ENCODE data around the gene MGAM2. TPM values are rescaled to one million over a fixed set of nuclear protein-coding genes. Genes with fewer than 3 reads are reported as not detected.
"Not testable (repeated sequence)": the region's sequence is repeated elsewhere in the genome, so short reads cannot be mapped to it uniquely, and the experiment has no call there.

Gene MGAM2
- total RNA-seq = not detected

GRCh38 chr7:142111499-142111898 lies at the start of gene MGAM2:
MGAM2 (plus strand) TSS chr7:142111718; CDS start chr7:142116874, 5,156 bp downstream.
- no peaks in the 10 kb centered on the region for H3K9me3 Mint-ChIP-seq
- H3K27me3 Mint-ChIP-seq = peaks cover 5% of the 10 kb centered on the region
- intact Hi-C loops (cut with micrococcal nuclease) = no loop called here
- H3K4me3 Mint-ChIP-seq = no peak within 1 kb of the TSS
- DNase-seq = no peak
- no peaks in the 10 kb centered on the region for H3K36me3 Mint-ChIP-seq
- ChIA-PET POLR2A (no interaction called here), CTCF (no interaction called here)
- H3K27ac Mint-ChIP-seq = no peak within 1 kb of the TSS
- no peaks in the 10 kb centered on the region for H3K4me1 Mint-ChIP-seq (ENCODE audit: low read depth)

DNA sequence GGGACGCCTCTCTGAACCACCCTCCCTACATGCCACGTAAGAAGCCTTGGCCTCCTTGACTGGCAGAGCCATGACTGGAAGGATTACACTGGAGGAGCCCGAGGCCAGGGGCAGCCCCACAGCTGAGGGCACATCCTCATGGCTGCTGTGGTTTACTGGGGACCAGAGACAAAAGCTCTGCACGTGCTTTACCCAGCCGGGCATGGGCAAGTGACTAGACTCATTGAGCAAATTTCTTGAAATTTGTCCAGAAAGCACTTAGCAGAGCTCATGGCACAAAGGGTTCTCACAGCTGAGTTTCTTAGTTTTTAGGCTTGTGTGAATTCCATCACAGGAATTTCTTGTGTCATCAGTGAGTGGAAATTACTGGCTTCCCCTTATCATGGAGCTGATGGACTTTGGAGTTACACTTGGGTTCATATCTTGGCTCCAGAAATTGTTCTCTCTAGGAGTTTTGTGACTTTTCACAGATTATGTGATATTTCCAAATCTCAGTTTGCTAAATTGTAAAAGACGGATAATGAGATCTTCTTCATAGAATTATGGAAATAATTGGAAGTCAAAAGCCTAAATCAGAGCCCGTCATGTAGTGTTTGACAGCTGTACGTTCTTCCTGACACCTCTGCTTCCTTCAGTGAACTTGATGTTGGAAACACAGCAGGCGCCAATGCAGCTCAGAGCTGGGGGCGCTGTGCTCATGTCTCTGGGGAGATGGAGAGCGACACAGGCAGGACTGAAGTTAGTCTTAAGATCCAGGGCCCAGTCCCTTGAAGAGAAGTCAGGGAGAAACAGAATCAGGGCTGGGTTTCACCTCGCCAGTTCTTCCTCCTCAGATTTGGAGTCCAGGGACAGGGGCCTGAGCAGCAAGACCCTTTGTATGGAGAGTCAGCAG lies 47.7 kb upstream of the MGAM2 start:
- DNase-seq = no peak
- CTCF ChIA-PET = no interaction called here
- POLR2A ChIA-PET = no interaction called here
- H3K27me3 Mint-ChIP-seq = peaks cover 3% of the 10 kb centered on the region
- H3K36me3 Mint-ChIP-seq = no peaks in the 10 kb centered on the region
- H3K9me3 Mint-ChIP-seq = no peaks in the 10 kb centered on the region
- H3K27ac Mint-ChIP-seq = no peak overlapping the region
- H3K4me3 Mint-ChIP-seq = no peak overlapping the region
- no peaks in the 10 kb centered on the region for H3K4me1 Mint-ChIP-seq (ENCODE audit: low read depth)
- intact Hi-C loops (cut with micrococcal nuclease) = no loop called here

- H3K4me1 Mint-ChIP-seq (ENCODE audit: low read depth) = no peaks in the 10 kb centered on the region
- H3K9me3 Mint-ChIP-seq = no peaks in the 10 kb centered on the region
- intact Hi-C loops (cut with micrococcal nuclease) = no loop called here
- no peak for DNase-seq
- ChIA-PET POLR2A (no interaction called here), CTCF (no interaction called here)
- no peaks in the 10 kb centered on the region for H3K36me3 Mint-ChIP-seq
- H3K27me3 Mint-ChIP-seq = no peaks in the 10 kb centered on the region
- no peak overlapping the region for H3K27ac Mint-ChIP-seq
- H3K4me3 Mint-ChIP-seq = no peak overlapping the region
Measured at GRCh38 chr7:142066536-142066935, 45.0 kb upstream of the MGAM2 start.

DNA sequence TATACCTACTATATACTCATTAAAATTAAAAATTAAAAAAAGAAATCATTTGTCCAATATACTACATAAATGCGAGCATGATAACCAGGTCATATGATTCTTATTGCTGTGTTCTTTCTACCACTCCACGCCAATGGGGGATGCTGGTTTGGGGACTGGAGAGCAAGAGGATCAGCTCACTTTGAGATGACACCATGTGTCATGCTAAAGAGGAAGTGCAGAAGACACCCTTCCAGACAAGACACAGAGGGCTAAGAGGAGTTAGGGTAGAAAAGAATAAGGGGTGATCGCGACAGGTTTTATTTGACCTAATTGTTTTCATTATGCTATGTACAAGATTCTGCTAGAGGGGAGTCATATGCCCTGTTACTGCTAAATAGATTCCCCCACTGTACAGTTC lies 33.8 kb upstream of the MGAM2 start:
- Mint-ChIP-seq H3K27ac (no peak overlapping the region), H3K4me3 (no peak overlapping the region), H3K4me1 (ENCODE audit: low read depth) (no peaks in the 10 kb centered on the region), H3K27me3 (peaks cover 5% of the 10 kb centered on the region), H3K36me3 (no peaks in the 10 kb centered on the region), H3K9me3 (no peaks in the 10 kb centered on the region)
- POLR2A ChIA-PET = no interaction called here
- intact Hi-C loops (cut with micrococcal nuclease) = no loop called here
- CTCF ChIA-PET = no interaction called here
- no peak for DNase-seq

DNA sequence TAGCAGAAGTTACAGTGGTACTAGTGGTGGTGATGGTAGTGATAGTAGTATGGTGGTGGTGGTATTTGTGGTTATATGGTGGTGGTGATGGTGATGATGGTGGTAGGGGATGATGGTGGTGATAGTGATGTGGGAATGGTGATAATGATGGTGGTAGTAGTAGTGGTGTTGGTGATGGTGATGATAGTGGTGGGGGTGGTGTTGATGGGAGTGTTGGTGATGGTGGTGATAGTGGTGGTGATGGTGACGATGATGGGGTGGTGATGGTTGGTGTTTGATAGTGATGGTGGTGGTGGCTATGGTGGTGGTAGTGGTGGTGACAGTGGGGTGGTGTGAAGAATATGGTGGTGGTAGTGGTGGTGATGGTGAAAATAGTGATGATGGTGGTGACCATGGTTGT lies 27.9 kb upstream of the MGAM2 start:
- CTCF ChIA-PET = no interaction called here
- Mint-ChIP-seq H3K4me3 (no peak overlapping the region), H3K9me3 (no peaks in the 10 kb centered on the region), H3K27ac (no peak overlapping the region), H3K27me3 (peaks cover 2% of the 10 kb centered on the region), H3K4me1 (ENCODE audit: low read depth) (no peaks in the 10 kb centered on the region), H3K36me3 (no peaks in the 10 kb centered on the region)
- POLR2A ChIA-PET = no interaction called here
- intact Hi-C loops (cut with micrococcal nuclease) = no loop called here
- DNase-seq = no peak

GRCh38 chr7:142085428-142085827 lies 26.1 kb upstream of the MGAM2 start:
- H3K36me3 Mint-ChIP-seq = no peaks in the 10 kb centered on the region
- H3K27me3 Mint-ChIP-seq = peaks cover 2% of the 10 kb centered on the region
- ChIA-PET POLR2A (no interaction called here), CTCF (no interaction called here)
- no peaks in the 10 kb centered on the region for H3K9me3 Mint-ChIP-seq
- no peak overlapping the region for H3K4me3 Mint-ChIP-seq
- DNase-seq = no peak
- no peak overlapping the region for H3K27ac Mint-ChIP-seq
- no peaks in the 10 kb centered on the region for H3K4me1 Mint-ChIP-seq (ENCODE audit: low read depth)
- intact Hi-C loops (cut with micrococcal nuclease) = no loop called here

GRCh38 chr7:142088022-142088714 lies 23.4 kb upstream of the MGAM2 start:
- Mint-ChIP-seq H3K36me3 (no peaks in the 10 kb centered on the region), H3K4me3 (no peak overlapping the region), H3K4me1 (ENCODE audit: low read depth) (no peaks in the 10 kb centered on the region), H3K27me3 (peaks cover 2% of the 10 kb centered on the region), H3K27ac (no peak overlapping the region), H3K9me3 (no peaks in the 10 kb centered on the region)
- POLR2A ChIA-PET = no interaction called here
- intact Hi-C loops (cut with micrococcal nuclease) = no loop called here
- no peak for DNase-seq
- CTCF ChIA-PET = no interaction called here

- DNase-seq = no peak
- Mint-ChIP-seq H3K27me3 (peaks cover 2% of the 10 kb centered on the region), H3K36me3 (no peaks in the 10 kb centered on the region), H3K9me3 (no peaks in the 10 kb centered on the region), H3K27ac (no peak overlapping the region), H3K4me3 (no peak overlapping the region), H3K4me1 (ENCODE audit: low read depth) (no peaks in the 10 kb centered on the region)
- ChIA-PET CTCF (no interaction called here), POLR2A (no interaction called here)
- intact Hi-C loops (cut with micrococcal nuclease) = no loop called here
Measured at GRCh38 chr7:142089035-142089434, 22.5 kb upstream of the MGAM2 start.

GRCh38 chr7:142091961-142092360 lies 19.6 kb upstream of the MGAM2 start:
- Mint-ChIP-seq H3K36me3 (no peaks in the 10 kb centered on the region), H3K27ac (no peak overlapping the region)
- DNase-seq = no peak

GRCh38 chr7:142094861-142095260 lies 16.7 kb upstream of the MGAM2 start:
- no peak overlapping the region for H3K27ac Mint-ChIP-seq
- no peak overlapping the region for H3K4me3 Mint-ChIP-seq
- intact Hi-C loops (cut with micrococcal nuclease) = no loop called here
- no peaks in the 10 kb centered on the region for H3K27me3 Mint-ChIP-seq
- no peaks in the 10 kb centered on the region for H3K36me3 Mint-ChIP-seq
- H3K4me1 Mint-ChIP-seq (ENCODE audit: low read depth) = no peaks in the 10 kb centered on the region
- CTCF ChIA-PET = no interaction called here
- H3K9me3 Mint-ChIP-seq = no peaks in the 10 kb centered on the region
- POLR2A ChIA-PET = no interaction called here
- no peak for DNase-seq

More at GRCh38 chr7:142091961-142092360, 19.6 kb upstream of the MGAM2 start:
- ChIA-PET POLR2A (no interaction called here), CTCF (interaction anchor here (0.6 kb wide), 1 partner anchor 10 kb away, joined by 4 read pairs; no protein-coding TSS in a partner anchor)
- H3K4me3 Mint-ChIP-seq = no peak overlapping the region
- intact Hi-C loops (cut with micrococcal nuclease) = no loop called here
- H3K4me1 Mint-ChIP-seq (ENCODE audit: low read depth) = no peaks in the 10 kb centered on the region
- no peaks in the 10 kb centered on the region for H3K9me3 Mint-ChIP-seq
- H3K27me3 Mint-ChIP-seq = no peaks in the 10 kb centered on the region

DNA sequence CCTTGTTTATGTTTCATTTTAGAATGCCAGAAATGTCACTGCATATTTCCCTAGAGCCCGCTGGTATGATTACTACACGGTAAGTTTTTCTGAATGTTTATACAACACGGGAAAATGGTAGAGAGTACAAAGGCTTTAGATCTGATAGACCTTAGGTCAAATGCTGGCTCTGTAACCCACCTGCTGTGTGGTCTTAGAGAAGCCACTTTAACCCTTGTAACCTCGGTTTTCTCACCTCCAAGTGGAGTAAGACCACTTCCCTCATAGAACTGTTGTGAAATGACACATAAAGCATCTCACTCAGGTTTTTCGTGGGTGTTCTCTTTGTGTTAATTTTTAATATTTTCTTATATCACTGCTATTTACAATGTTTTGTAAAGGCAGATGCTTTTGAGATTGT lies 13.9 kb upstream of the MGAM2 start:
- Mint-ChIP-seq H3K27ac (no peak overlapping the region), H3K4me3 (no peak overlapping the region), H3K27me3 (no peaks in the 10 kb centered on the region), H3K4me1 (ENCODE audit: low read depth) (no peaks in the 10 kb centered on the region), H3K36me3 (no peaks in the 10 kb centered on the region), H3K9me3 (no peaks in the 10 kb centered on the region)
- DNase-seq = no peak
- ChIA-PET POLR2A (no interaction called here), CTCF (no interaction called here)
- intact Hi-C loops (cut with micrococcal nuclease) = no loop called here

GRCh38 chr7:142098004-142098403 lies 13.5 kb upstream of the MGAM2 start:
- H3K4me3 Mint-ChIP-seq = no peak overlapping the region
- no peak for DNase-seq
- no peaks in the 10 kb centered on the region for H3K4me1 Mint-ChIP-seq (ENCODE audit: low read depth)
- POLR2A ChIA-PET = no interaction called here
- no peaks in the 10 kb centered on the region for H3K9me3 Mint-ChIP-seq
- intact Hi-C loops (cut with micrococcal nuclease) = no loop called here
- no peaks in the 10 kb centered on the region for H3K27me3 Mint-ChIP-seq
- H3K36me3 Mint-ChIP-seq = no peaks in the 10 kb centered on the region
- no peak overlapping the region for H3K27ac Mint-ChIP-seq
- CTCF ChIA-PET = interaction anchor here (0.6 kb wide), 1 partner anchor 1077 kb away, joined by 3 read pairs; no protein-coding TSS in a partner anchor

DNA sequence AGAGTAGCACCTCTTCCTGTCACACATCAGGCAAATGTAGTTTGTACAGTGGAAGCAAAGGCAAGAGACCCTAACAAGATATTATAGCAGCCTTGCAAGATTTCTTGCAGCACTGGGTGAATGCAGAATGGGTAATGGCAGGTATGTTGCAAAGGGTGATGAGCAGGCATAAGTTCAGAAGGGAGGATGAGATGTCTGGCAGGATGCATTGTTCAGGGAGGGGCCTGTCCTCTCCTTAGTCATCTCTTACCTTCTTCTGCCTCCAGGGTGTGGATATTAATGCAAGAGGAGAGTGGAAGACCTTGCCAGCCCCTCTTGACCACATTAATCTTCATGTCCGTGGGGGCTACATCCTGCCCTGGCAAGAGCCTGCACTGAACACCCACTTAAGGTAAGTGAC lies 12.2 kb upstream of the MGAM2 start:
- intact Hi-C loops (cut with micrococcal nuclease); H3K27me3 Mint-ChIP-seq; POLR2A ChIA-PET; DNase-seq; H3K4me1 Mint-ChIP-seq (ENCODE audit: low read depth); H3K4me3 Mint-ChIP-seq; H3K27ac Mint-ChIP-seq; CTCF ChIA-PET; H3K9me3 Mint-ChIP-seq; H3K36me3 Mint-ChIP-seq: not testable (repeated sequence)
